Measurements from ENCODE around the gene TMC3.

Gene TMC3

GRCh38 chr15:81347910-81348309 is 26.1 kb downstream of the TMC3 start:
- no peak overlapping the region for H3K4me3 ChIP-seq (replicated peaks; ENCODE audit: low read depth, low read length)
- H3K36me3 ChIP-seq (ENCODE audit: control insufficient read depth, insufficient read depth, low read length) = no peaks in the 10 kb centered on the region
- DNase-seq (ENCODE audit: extremely low read depth, insufficient read length) = no peak
- H3K27me3 ChIP-seq (replicated peaks; ENCODE audit: control insufficient read depth, insufficient read depth, low read length) = no peaks in the 10 kb centered on the region
- no peak for TF ChIP-seq CTCF (IDR thresholded peaks at IDR 0.05; ENCODE audit: insufficient read depth, low read length, poor library complexity, severe bottlenecking)

GRCh38 chr15:81346611-81347010 is 27.4 kb downstream of the TMC3 start:
- no peak for DNase-seq (ENCODE audit: extremely low read depth, insufficient read length)
- Histone ChIP-seq H3K4me3 (replicated peaks; ENCODE audit: low read depth, low read length) (no peak overlapping the region), H3K27me3 (replicated peaks; ENCODE audit: control insufficient read depth, insufficient read depth, low read length) (no peaks in the 10 kb centered on the region; the same call in 1 of the 2 replicates), H3K36me3 (ENCODE audit: control insufficient read depth, insufficient read depth, low read length) (no peaks in the 10 kb centered on the region)
- TF ChIP-seq CTCF (IDR thresholded peaks at IDR 0.05; ENCODE audit: insufficient read depth, low read length, poor library complexity, severe bottlenecking) = no peak

- H3K4me3 ChIP-seq (replicated peaks; ENCODE audit: low read depth, low read length) = no peak overlapping the region
- H3K36me3 ChIP-seq (ENCODE audit: control insufficient read depth, insufficient read depth, low read length) = no peaks in the 10 kb centered on the region
- TF ChIP-seq CTCF (IDR thresholded peaks at IDR 0.05; ENCODE audit: insufficient read depth, low read length, poor library complexity, severe bottlenecking) = no peak
- no peaks in the 10 kb centered on the region; the same call in 1 of the 2 replicates for H3K27me3 ChIP-seq (replicated peaks; ENCODE audit: control insufficient read depth, insufficient read depth, low read length)
- no peak for DNase-seq (ENCODE audit: extremely low read depth, insufficient read length)
These were observed 30.6 kb downstream of the TMC3 start for GRCh38 chr15:81343371-81343770.

GRCh38 chr15:81341351-81341750 is 32.7 kb downstream of the TMC3 start:
- H3K27me3 ChIP-seq (replicated peaks; ENCODE audit: control insufficient read depth, insufficient read depth, low read length) = no peaks in the 10 kb centered on the region; the same call in 1 of the 2 replicates
- H3K4me3 ChIP-seq (replicated peaks; ENCODE audit: low read depth, low read length) = no peak overlapping the region
- no peaks in the 10 kb centered on the region for H3K36me3 ChIP-seq (ENCODE audit: control insufficient read depth, insufficient read depth, low read length)
- TF ChIP-seq CTCF (IDR thresholded peaks at IDR 0.05; ENCODE audit: insufficient read depth, low read length, poor library complexity, severe bottlenecking) = no peak
- no peak for DNase-seq (ENCODE audit: extremely low read depth, insufficient read length)

GRCh38 chr15:81339851-81340250 is 34.2 kb downstream of the TMC3 start:
- Histone ChIP-seq H3K27me3 (replicated peaks; ENCODE audit: control insufficient read depth, insufficient read depth, low read length) (no peaks in the 10 kb centered on the region; the same call in 1 of the 2 replicates), H3K4me3 (replicated peaks; ENCODE audit: low read depth, low read length) (no peak overlapping the region), H3K36me3 (ENCODE audit: control insufficient read depth, insufficient read depth, low read length) (no peaks in the 10 kb centered on the region)
- TF ChIP-seq CTCF (IDR thresholded peaks at IDR 0.05; ENCODE audit: insufficient read depth, low read length, poor library complexity, severe bottlenecking) = no peak
- DNase-seq (ENCODE audit: extremely low read depth, insufficient read length) = no peak

GRCh38 chr15:81339321-81339720 is 34.7 kb downstream of the TMC3 start:
- DNase-seq (ENCODE audit: extremely low read depth, insufficient read length) = no peak
- Histone ChIP-seq H3K27me3 (replicated peaks; ENCODE audit: control insufficient read depth, insufficient read depth, low read length) (no peaks in the 10 kb centered on the region; the same call in 1 of the 2 replicates), H3K36me3 (ENCODE audit: control insufficient read depth, insufficient read depth, low read length) (no peaks in the 10 kb centered on the region), H3K4me3 (replicated peaks; ENCODE audit: low read depth, low read length) (no peak overlapping the region)
- no peak for TF ChIP-seq CTCF (IDR thresholded peaks at IDR 0.05; ENCODE audit: insufficient read depth, low read length, poor library complexity, severe bottlenecking)

Data from GM06990 (cell line).